NT2/D1 (cell line): ENCODE data around the gene FOXP4.

Source experiments
- YY1 ChIP-seq: IDR thresholded peaks from 2 replicates; pipeline ENCODE4 v1.6.1; 2011; ENCODE audit not compliant: insufficient read length, insufficient read depth
- ZNF274 ChIP-seq: IDR thresholded peaks from 2 replicates; pipeline ENCODE4 v1.6.1; 2011; ENCODE audit warnings: mild to moderate bottlenecking, low read depth, low read length

GRCh38 chr6:41585605-41586004, 39.4 kb downstream of the FOXP4 start:
- TF ChIP-seq YY1 (no peak), ZNF274 (no peak)
